HepG2 (cell line): ENCODE data around the gene DDX24. TPM values are rescaled to one million over a fixed set of nuclear protein-coding genes. Genes with fewer than 3 reads are reported as not detected.

Experiments
- DDIT3 ChIP-seq: sonication (generic); formaldehyde crosslinking; IDR thresholded peaks from 2 replicates; pipeline ENCODE4 v1.4.0; 2020; ENCODE audit warnings: mild to moderate bottlenecking, missing genetic modification reagents
- FLYWCH1 ChIP-seq: sonication (generic); formaldehyde crosslinking; IDR thresholded peaks from 2 replicates; pipeline ENCODE4 v1.8.1; 2023; ENCODE audit warnings: mild to moderate bottlenecking, missing genetic modification reagents
- MED1 ChIP-seq: sonication (generic); formaldehyde crosslinking; IDR thresholded peaks from 2 replicates; pipeline ENCODE4 v1.4.0; 2020; ENCODE audit warnings: missing genetic modification reagents
- NR0B2 ChIP-seq: sonication (generic); formaldehyde crosslinking; IDR thresholded peaks from 2 replicates; pipeline ENCODE4 v1.4.0; 2020; ENCODE audit warnings: mild to moderate bottlenecking, missing genetic modification reagents
- PRDM15 ChIP-seq: sonication (generic); formaldehyde crosslinking; IDR thresholded peaks from 2 replicates; pipeline ENCODE4 v1.4.0; 2020; ENCODE audit warnings: missing genetic modification reagents
- THAP11 ChIP-seq: IDR thresholded peaks from 2 replicates; pipeline ENCODE4 v1.6.1; 2016; ENCODE audit warnings: missing biosample characterization, missing genetic modification reagents
- TMF1 ChIP-seq: sonication (generic); formaldehyde crosslinking; IDR thresholded peaks from 2 replicates; pipeline ENCODE4 v1.8.1; 2022; ENCODE audit warnings: low read depth, missing genetic modification reagents
- ZFX ChIP-seq: sonication (generic); formaldehyde crosslinking; IDR thresholded peaks from 2 replicates; pipeline ENCODE4 v1.4.0; 2020; ENCODE audit warnings: mild to moderate bottlenecking, low read depth, missing genetic modification reagents, moderate library complexity
- ZHX2 ChIP-seq, 2 experiments: sonication (generic) in 1 of 2; formaldehyde crosslinking in 1 of 2; IDR thresholded peaks; 2 replicates each; pipeline versions ENCODE4 v1.6.1 to v1.9.0; 2014 to 2022; ENCODE audit warnings: antibody characterized with exemption in 1 of 2, borderline replicate concordance in 1 of 2, inconsistent platforms in 1 of 2, low read depth in 1 of 2, missing genetic modification reagents in 1 of 2
- ZNF232 ChIP-seq: sonication (generic); formaldehyde crosslinking; IDR thresholded peaks from 2 replicates; pipeline ENCODE4 v1.4.0; 2020; ENCODE audit warnings: missing genetic modification reagents, borderline replicate concordance
- ZNF687 ChIP-seq: sonication (generic); formaldehyde crosslinking; IDR thresholded peaks from 2 replicates; pipeline ENCODE4 v1.5.1; 2020; ENCODE audit warnings: mild to moderate bottlenecking, missing genetic modification reagents, moderate library complexity
- polyA plus RNA-seq, 8 experiments: library from polyadenylated mRNA; depleted of rRNA in 3 of 8; stranded (reverse) in 7 of 8; unstranded in 1 of 8; fragments of >200 nt; fragmentation: Illumina TruSeq in 4 of 8; extraction: Trizol in 4 of 8; gene quantifications; 2 replicates each; pipeline versions ENCODE4 v1.2.1 to v1.2.3, GENCODE V29; 2011 to 2016; ENCODE audit warnings: low read depth in 4 of 8, missing spikeins in 1 of 8, mixed read lengths in 1 of 8; ENCODE audit not compliant: insufficient read depth in 1 of 8
- total RNA-seq, 5 experiments: library from RNA; depleted of rRNA; stranded (reverse); fragments of >200 nt; fragmentation: Illumina TruSeq; extraction: Trizol; gene quantifications; 2 replicates each; pipeline ENCODE4 v1.2.3, GENCODE V29; 2016; ENCODE audit warnings: low read depth in 1 of 5

Gene DDX24
- total and polyA plus RNA-seq, 2 of the 13 experiments (the other 11 are each of a cell fraction or from before 2014, with no cell fraction given) = 67.3 to 149 TPM

GRCh38 chr14:94059998-94060397, 21.0 kb downstream of the DDX24 start (continued):
- TF ChIP-seq ZNF687 (CRISPR knock-in tag) (no peak), FLYWCH1 (no peak), NR0B2 (CRISPR knock-in tag) (no peak), ZHX2 (IDR thresholded peaks at IDR 0.05; ENCODE audit: low read depth) (no peak), ZHX2 (CRISPR knock-in tag; IDR thresholded peaks at IDR 0.05; ENCODE audit: borderline replicate concordance) (no peak), TMF1 (CRISPR knock-in tag) (no peak), PRDM15 (CRISPR knock-in tag) (peak; percentile 98), MED1 (CRISPR knock-in tag) (0 out of 2 replicates have a peak, but pooled peaks have one; percentile 44), DDIT3 (CRISPR knock-in tag) (no peak), THAP11 (CRISPR knock-in tag) (no peak), ZFX (CRISPR knock-in tag) (0 out of 2 replicates have a peak, but pooled peaks have one; percentile 22), ZNF232 (CRISPR knock-in tag) (no peak)
